ENCODE data around the gene CTSH.

The CTSH gene

GRCh38 chr15:78959360-78959759, 14.5 kb upstream of the CTSH start:
- Mint-ChIP-seq H3K4me1 (peaks cover 4% of the 10 kb centered on the region), H3K36me3 (ENCODE audit: low read depth) (no peaks in the 10 kb centered on the region), H3K4me3 (no peak overlapping the region), H3K9me3 (no peaks in the 10 kb centered on the region), H3K27me3 (ENCODE audit: low read depth, poor library complexity) (peaks cover 14% of the 10 kb centered on the region), H3K27ac (no peak overlapping the region)
- no peak for DNase-seq
- TF ChIP-seq CTCF (IDR thresholded peaks at IDR 0.05), result no peak

DNA sequence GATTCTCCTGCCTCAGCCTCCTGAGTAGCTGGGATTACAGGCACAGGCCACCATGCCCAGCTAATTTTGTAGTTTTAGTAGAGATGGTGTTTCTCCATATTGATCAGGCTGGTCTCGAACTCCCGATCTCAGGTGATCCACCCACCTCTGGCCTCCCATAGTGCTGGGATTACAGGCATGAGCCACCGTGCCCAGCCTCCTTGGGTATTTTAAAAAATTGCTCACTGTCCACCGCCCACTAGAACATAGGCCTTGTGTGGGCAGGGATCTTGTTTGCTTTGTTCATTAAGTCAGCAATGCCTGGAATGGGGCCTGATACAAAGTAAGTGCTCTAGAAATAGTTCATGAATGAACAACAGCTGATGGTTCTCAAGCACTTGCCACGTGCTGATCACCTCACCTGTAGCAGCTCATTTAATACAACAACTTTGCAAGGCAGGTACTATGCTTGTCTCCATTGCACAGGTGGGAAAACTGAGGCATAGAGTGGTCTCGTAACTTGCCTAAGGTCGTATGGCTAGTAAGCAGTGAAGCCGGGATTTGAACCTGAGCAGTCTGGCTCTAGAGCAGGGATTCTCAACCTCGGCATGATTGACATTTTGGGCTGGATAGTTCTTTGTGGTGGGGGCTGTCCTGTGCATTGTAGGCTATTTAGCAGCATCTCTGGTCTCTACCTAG, 12.7 kb upstream of the CTSH start:
- H3K27ac Mint-ChIP-seq, result no peak overlapping the region
- H3K4me1 Mint-ChIP-seq, result peaks cover 4% of the 10 kb centered on the region
- H3K4me3 Mint-ChIP-seq, result no peak overlapping the region
- H3K27me3 Mint-ChIP-seq (ENCODE audit: low read depth, poor library complexity), result peaks cover 26% of the 10 kb centered on the region
- H3K36me3 Mint-ChIP-seq (ENCODE audit: low read depth), result no peaks in the 10 kb centered on the region
- no peak for DNase-seq
- no peak for TF ChIP-seq CTCF (IDR thresholded peaks at IDR 0.05)
- H3K9me3 Mint-ChIP-seq, result no peaks in the 10 kb centered on the region

GRCh38 chr15:78956937-78957336, 12.1 kb upstream of the CTSH start:
- H3K9me3 Mint-ChIP-seq, result no peaks in the 10 kb centered on the region
- no peaks in the 10 kb centered on the region for H3K36me3 Mint-ChIP-seq (ENCODE audit: low read depth)
- H3K27me3 Mint-ChIP-seq (ENCODE audit: low read depth, poor library complexity), result peaks cover 26% of the 10 kb centered on the region
- H3K27ac Mint-ChIP-seq, result no peak overlapping the region
- peaks cover 4% of the 10 kb centered on the region for H3K4me1 Mint-ChIP-seq
- H3K4me3 Mint-ChIP-seq, result no peak overlapping the region
- TF ChIP-seq CTCF (IDR thresholded peaks at IDR 0.05), result no peak
- DNase-seq, result no peak

DNA sequence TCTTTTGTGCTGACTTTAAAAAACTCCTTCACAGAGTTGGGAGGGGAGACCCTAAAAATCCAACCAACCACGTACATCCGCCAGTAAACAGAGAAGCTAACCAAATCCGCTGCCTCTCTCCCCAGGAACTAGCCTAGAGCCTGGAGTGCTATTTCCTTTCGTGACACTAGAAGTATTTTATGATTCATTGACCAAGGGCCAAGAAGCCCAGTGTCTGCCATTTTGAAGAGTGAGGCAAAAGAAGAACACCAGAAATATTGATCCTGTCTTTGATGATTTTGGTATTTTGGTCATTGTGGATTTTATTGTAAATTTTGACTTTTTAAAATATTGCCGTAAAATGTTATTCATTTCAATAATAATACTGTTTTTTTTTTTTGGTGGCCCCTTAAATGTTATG, 10.5 kb upstream of the CTSH start:
- Mint-ChIP-seq H3K4me3 (no peak overlapping the region), H3K27ac (no peak overlapping the region)

GRCh38 chr15:78951841-78952238, 7.0 kb upstream of the CTSH start:
- no peaks in the 10 kb centered on the region for H3K9me3 Mint-ChIP-seq
- no peak overlapping the region for H3K4me3 Mint-ChIP-seq
- peaks cover 9% of the 10 kb centered on the region for H3K4me1 Mint-ChIP-seq
- no peak for DNase-seq
- peaks cover 45% of the 10 kb centered on the region for H3K27me3 Mint-ChIP-seq (ENCODE audit: low read depth, poor library complexity)
- TF ChIP-seq CTCF (IDR thresholded peaks at IDR 0.05), result no peak
- no peaks in the 10 kb centered on the region for H3K36me3 Mint-ChIP-seq (ENCODE audit: low read depth)
- H3K27ac Mint-ChIP-seq, result no peak overlapping the region

More for the DNA sequence above, 10.5 kb upstream of the CTSH start:
- DNase-seq, result no peak
- Mint-ChIP-seq H3K9me3 (no peaks in the 10 kb centered on the region), H3K36me3 (ENCODE audit: low read depth) (no peaks in the 10 kb centered on the region), H3K4me1 (peaks cover 9% of the 10 kb centered on the region), H3K27me3 (ENCODE audit: low read depth, poor library complexity) (peaks cover 29% of the 10 kb centered on the region)
- TF ChIP-seq CTCF (IDR thresholded peaks at IDR 0.05), result no peak
